GM12878 (cell line): ENCODE data around the gene TOR1B. TPM values are rescaled to one million over a fixed set of nuclear protein-coding genes. Genes with fewer than 3 reads are reported as not detected.
"Not testable (repeated sequence)": the region's sequence is repeated elsewhere in the genome, so short reads cannot be mapped to it uniquely, and the experiment has no call there.

Source experiments
- ATAC-seq: fragments of 200-7000 bp; cut with Tn5 transposase; 3 replicates; pipeline ENCODE4 v1.9.1; 2020; ENCODE audit warnings: mild to moderate bottlenecking, moderate library complexity
- BruUV-seq: library from RNA; stranded (reverse); fragments of 400-500 nt; replicated peaks from 2 replicates; lab custom pipeline; 2021; lab: Mats Ljungman, UMichigan
- CTCF ChIA-PET: fragments of 300-600 bp; sonication (Branson Sonifier 250); formaldehyde crosslinking; extraction: SDS; loops from one replicate; lab custom pipeline; 2021; ENCODE audit warnings: inconsistent platforms; lab: Yijun Ruan, JAX
- POLR2A ChIA-PET: fragments of 350-600 bp; formaldehyde crosslinking; extraction: SDS; loops from one replicate; lab custom pipeline; 2021; ENCODE audit warnings: inconsistent platforms; lab: Charles Lee
- RAD21 ChIA-PET: fragments of 300-600 bp; sonication (Branson Sonifier 250); formaldehyde crosslinking; loops from one replicate; lab custom pipeline; 2023; ENCODE audit warnings: antibody characterized with exemption; ENCODE audit not compliant: unreplicated experiment; lab: Charles Lee
- SMC1A ChIA-PET: fragments of 300-600 bp; sonication (Branson Sonifier 250); formaldehyde crosslinking; loops from one replicate; lab custom pipeline; 2023; ENCODE audit not compliant: unreplicated experiment, uncharacterized antibody; lab: Charles Lee
- DNase-seq: peaks from one replicate; pipeline ENCODE4 v3.0.0-alpha.2; 2011; ENCODE audit warnings: low read depth, low spot score
- FAIRE-seq: peaks from 3 replicates; lab custom pipeline; 2011; peaks lifted over from hg19 to GRCh38; lab: Jason Lieb, UNC
- H2AFZ ChIP-seq: 2 replicates; pipeline ENCODE4 v1.6.0; 2011; ENCODE audit warnings: low read depth, low read length, control low read depth; ENCODE audit not compliant: control insufficient read depth
- H3K27ac ChIP-seq: 2 replicates; pipeline ENCODE4 v1.5.1; 2011; ENCODE audit warnings: control low read depth; ENCODE audit not compliant: control insufficient read depth, insufficient read depth
- H3K27me3 ChIP-seq, 2 experiments: replicated peaks in 1 of 2; 2 replicates each; pipeline versions ENCODE4 v1.6.0 to v1.6.1; 2011; ENCODE audit warnings: low read length in 1 of 2; ENCODE audit not compliant: control insufficient read depth in 2 of 2, insufficient read depth in 2 of 2
- H3K36me3 ChIP-seq, 2 experiments: 2 replicates each; pipeline ENCODE4 v1.5.1; 2011; ENCODE audit warnings: low read length in 1 of 2; ENCODE audit not compliant: control insufficient read depth in 2 of 2, insufficient read depth in 2 of 2
- H3K4me1 ChIP-seq: 2 replicates; pipeline ENCODE4 v1.6.1; 2011; ENCODE audit warnings: mild to moderate bottlenecking, low read length, moderate library complexity, mixed read lengths; ENCODE audit not compliant: control insufficient read depth, insufficient read depth
- H3K4me2 ChIP-seq: 2 replicates; pipeline ENCODE4 v1.6.0; 2011; ENCODE audit warnings: control low read depth; ENCODE audit not compliant: control insufficient read depth, insufficient read depth
- H3K4me3 ChIP-seq: fragments of 200-600 bp; sonication (generic); 2 replicates; pipeline ENCODE4 v1.5.1; 2016
- H3K79me2 ChIP-seq: 2 replicates; pipeline ENCODE4 v1.6.0; 2011; ENCODE audit warnings: low read length; ENCODE audit not compliant: control insufficient read depth, insufficient read depth
- H3K9ac ChIP-seq: 2 replicates; pipeline ENCODE4 v1.8.0; 2011; ENCODE audit warnings: low read length, control low read depth, mixed read lengths; ENCODE audit not compliant: control insufficient read depth, insufficient read depth
- H3K9me3 ChIP-seq: replicated peaks from 3 replicates; pipeline ENCODE4 v1.5.1; 2011; ENCODE audit warnings: mild to moderate bottlenecking, low read length; ENCODE audit not compliant: control insufficient read depth, insufficient read depth
- H4K20me1 ChIP-seq: 2 replicates; pipeline ENCODE4 v1.6.0; 2011; ENCODE audit not compliant: control insufficient read depth, insufficient read depth
- BMI1 ChIP-seq: fragments of 450-650 bp; IDR thresholded peaks from 2 replicates; pipeline ENCODE4 v1.6.1; 2016; ENCODE audit warnings: mild to moderate bottlenecking, moderate library complexity, borderline replicate concordance
- CTCF ChIP-seq, 3 experiments: IDR thresholded peaks in 2 of 3; conservative IDR thresholded peaks in 1 of 3; 2 replicates each; pipeline ENCODE4 v1.5.1; 2011; ENCODE audit warnings: low read depth in 3 of 3, low read length in 3 of 3, mild to moderate bottlenecking in 3 of 3, control low read depth in 2 of 3, moderate library complexity in 2 of 3, inconsistent platforms in 1 of 3, mixed read lengths in 1 of 3; ENCODE audit not compliant: control insufficient read depth in 2 of 3, insufficient read depth in 1 of 3; ENCODE audit errors: extremely low read depth in 1 of 3
- E4F1 ChIP-seq: fragments of 450-650 bp; IDR thresholded peaks from 2 replicates; pipeline ENCODE4 v1.6.1; 2018; ENCODE audit warnings: borderline replicate concordance, mild to moderate bottlenecking; ENCODE audit not compliant: partially characterized antibody
- ETV6 ChIP-seq, 2 experiments: fragments of 450-650 bp in 1 of 2; IDR thresholded peaks in 1 of 2; conservative IDR thresholded peaks in 1 of 2; 2 replicates each; pipeline ENCODE4 v1.6.1; 2014; ENCODE audit warnings: antibody characterized with exemption in 1 of 2, borderline replicate concordance in 1 of 2, low read depth in 1 of 2, mild to moderate bottlenecking in 1 of 2, moderate library complexity in 1 of 2
- IRF4 ChIP-seq: IDR thresholded peaks from 2 replicates; pipeline ENCODE4 v1.6.1; 2011; ENCODE audit warnings: low read depth, low read length
- KAT2A ChIP-seq: conservative IDR thresholded peaks from 2 replicates; pipeline ENCODE4 v1.6.1; 2011; ENCODE audit warnings: low read depth, low read length; ENCODE audit not compliant: control insufficient read depth
- KLF5 ChIP-seq: fragments of 450-650 bp; IDR thresholded peaks from 2 replicates; pipeline ENCODE4 v1.6.1; 2014; ENCODE audit warnings: mild to moderate bottlenecking; ENCODE audit not compliant: partially characterized antibody
- POLR2A ChIP-seq: IDR thresholded peaks from 2 replicates; pipeline ENCODE4 v1.6.1; 2011; ENCODE audit warnings: low read depth, mild to moderate bottlenecking, low read length
- RBBP5 ChIP-seq: fragments of 200-600 bp; sonication (generic); conservative IDR thresholded peaks from 2 replicates; pipeline ENCODE4 v1.6.1; 2016
- SIX5 ChIP-seq: IDR thresholded peaks from 2 replicates; pipeline ENCODE4 v1.6.1; 2011; ENCODE audit warnings: mild to moderate bottlenecking, low read depth, low read length, moderate library complexity; ENCODE audit not compliant: severe bottlenecking
- SMAD1 ChIP-seq: fragments of 450-650 bp; IDR thresholded peaks from 2 replicates; pipeline ENCODE4 v1.6.1; 2018; ENCODE audit warnings: mild to moderate bottlenecking, low read depth; ENCODE audit not compliant: partially characterized antibody
- SPI1 ChIP-seq: IDR thresholded peaks from 2 replicates; pipeline ENCODE4 v1.6.1; 2011; ENCODE audit warnings: low read depth, mild to moderate bottlenecking, low read length, moderate library complexity, borderline replicate concordance; ENCODE audit not compliant: insufficient read depth
- TARDBP ChIP-seq: IDR thresholded peaks from 2 replicates; pipeline ENCODE4 v1.6.1; 2016; ENCODE audit warnings: borderline replicate concordance
- WGBS: methylation state at CpG from one replicate; pipeline ENCODE4 v1.1.6; 2016; ENCODE audit warnings: low lambda C conversion rate; ENCODE audit not compliant: insufficient replicate concordance, insufficient coverage; ENCODE audit errors: missing lambda C conversion rate; 5-methylcytosine and 5-hydroxymethylcytosine counted together
- in situ Hi-C: fragments of 300-500 bp; cut with MboI; formaldehyde crosslinking; loops from 9 replicates; pipeline ENCODE4 v1.14.3; 2018; ENCODE audit warnings: mixed read lengths
- intact Hi-C: fragments of 100-400 bp; cut with micrococcal nuclease; formaldehyde crosslinking; loops from one replicate; pipeline ENCODE4 v1.14.2; 2022; ENCODE audit not compliant: unreplicated experiment
- polyA plus RNA-seq, 11 experiments: library from polyadenylated mRNA; depleted of rRNA in 4 of 11; unstranded in 6 of 11; stranded (reverse) in 5 of 11; fragments of >200 nt; fragmentation: Nextera tagmentation in 4 of 11; fragmentation: Illumina TruSeq in 1 of 11; extraction: Ambion mirVana in 4 of 11; extraction: Trizol in 1 of 11; gene quantifications; 1 replicate in 1 of 11; 2 replicates in 10 of 11; pipeline versions ENCODE4 v1.2.1 to v1.2.3, GENCODE V29; 2011 to 2016; ENCODE audit warnings: inconsistent platforms in 2 of 11, missing spikeins in 2 of 11, low read depth in 1 of 11
- total RNA-seq, 4 experiments: library from RNA; depleted of rRNA in 3 of 4; stranded (reverse); fragments of >200 nt in 3 of 4; fragmentation: Illumina TruSeq in 1 of 4; extraction: Trizol in 1 of 4; gene quantifications; 2 replicates each; pipeline versions ENCODE4 v1.2.1 to v1.2.3, GENCODE V29; 2013 to 2021

The TOR1B gene
- total and polyA plus RNA-seq, 10 of the 15 experiments (the other 5 are each of a cell fraction or from before 2014, with no cell fraction given): 1.8 to 17.5 (median 9.9) TPM

GRCh38 chr9:129776096-129776495, 26.9 kb upstream of the TOR1B start:
- H2AFZ ChIP-seq, ATAC-seq, H3K9me3 ChIP-seq, H3K9ac ChIP-seq, FAIRE-seq, POLR2A ChIA-PET, H3K36me3 ChIP-seq, H4K20me1 ChIP-seq, H3K4me1 ChIP-seq, in situ Hi-C loops, H3K27ac ChIP-seq, H3K79me2 ChIP-seq, H3K4me2 ChIP-seq, BruUV-seq, intact Hi-C loops, H3K27me3 ChIP-seq, H3K4me3 ChIP-seq, DNase-seq: not testable (repeated sequence)
- ChIA-PET SMC1A (interaction anchor here (1.2 kb wide), 1 partner anchor 38 kb away, joined by 3 read pairs; no protein-coding TSS in a partner anchor), RAD21 (interaction anchor here (0.5 to 0.6 kb wide), 2 partner anchors 29 to 47 kb away, joined by 3 read pairs; no protein-coding TSS in a partner anchor), CTCF (interaction anchor here (0.6 kb wide), 1 partner anchor 14 kb away, joined by 3 read pairs; no protein-coding TSS in a partner anchor)
- 2% methylated on average over 4 of the region's 4 CpGs for WGBS

- ChIA-PET SMC1A (interaction anchor here (1.2 kb wide), 1 partner anchor 39 kb away, joined by 3 read pairs; no protein-coding TSS in a partner anchor), RAD21 (interaction anchor here (0.6 kb wide), 1 partner anchor 28 kb away, joined by 3 read pairs; no protein-coding TSS in a partner anchor), CTCF (interaction anchor here (0.6 to 1.0 kb wide), 2 partner anchors 15 to 17 kb away, joined by 3 read pairs; no protein-coding TSS in a partner anchor), POLR2A (interaction anchor here (0.6 kb wide), 1 partner anchor 436 kb away, joined by 3 read pairs; no protein-coding TSS in a partner anchor)
- 51% methylated on average over 8 of the region's 8 CpGs for WGBS
- Histone ChIP-seq H3K9ac (no peak overlapping the region), H3K27ac (no peak overlapping the region), H2AFZ (no peak overlapping the region), H3K4me3 (no peak overlapping the region), H3K4me2 (no peak overlapping the region), H3K4me1 (no peaks in the 10 kb centered on the region), H4K20me1 (no peaks in the 10 kb centered on the region), H3K36me3 (no peaks in the 10 kb centered on the region), H3K79me2 (no peaks in the 10 kb centered on the region), H3K27me3 (no peaks in the 10 kb centered on the region; a peak in 1 of 4 replicates), H3K9me3 (no peaks in the 10 kb centered on the region)
- intact Hi-C loops: no loop called here
- in situ Hi-C loops: no loop called here
- BruUV-seq: no TSS peak
- FAIRE-seq: no peak
- no peak for ATAC-seq
- DNase-seq: no peak
- TF ChIP-seq IRF4: no peak
- no peak for TF ChIP-seq KLF5
- TF ChIP-seq SPI1: no peak
- no peak for TF ChIP-seq TARDBP
- no peak for TF ChIP-seq SMAD1
- no peak for TF ChIP-seq BMI1
- TF ChIP-seq RBBP5: no peak
- no peak for TF ChIP-seq KAT2A
- no peak for TF ChIP-seq ETV6 (conservative IDR thresholded peaks at IDR 0.05 in 1 of 2, IDR thresholded peaks at IDR 0.05 in 1 of 2; ENCODE audit: borderline replicate concordance in 1 of 2, low read depth in 1 of 2)
- no peak for TF ChIP-seq SIX5
- TF ChIP-seq POLR2A: no peak
- TF ChIP-seq E4F1: no peak
- TF ChIP-seq CTCF (IDR thresholded peaks at IDR 0.05 in 2 of 3, conservative IDR thresholded peaks at IDR 0.05 in 1 of 3; ENCODE audit: control insufficient read depth in 2 of 3, extremely low read depth in 1 of 3, insufficient read depth in 1 of 3, low read depth in 3 of 3, low read length in 3 of 3): no peak
Measured at GRCh38 chr9:129776566-129776937, 26.4 kb upstream of the TOR1B start.
